Activated effector memory CD4-positive, alpha-beta T cell treated with anti-CD3 and anti-CD28 coated beads, Interleukin-2, amount 50 U/mL, for 16 hours (primary cell): ENCODE results near the gene SPINDOC.

Experiments
- DNase-seq: peaks from one replicate; pipeline ENCODE4 v3.0.0-alpha.2; 2020

SPINDOC gene

DNA sequence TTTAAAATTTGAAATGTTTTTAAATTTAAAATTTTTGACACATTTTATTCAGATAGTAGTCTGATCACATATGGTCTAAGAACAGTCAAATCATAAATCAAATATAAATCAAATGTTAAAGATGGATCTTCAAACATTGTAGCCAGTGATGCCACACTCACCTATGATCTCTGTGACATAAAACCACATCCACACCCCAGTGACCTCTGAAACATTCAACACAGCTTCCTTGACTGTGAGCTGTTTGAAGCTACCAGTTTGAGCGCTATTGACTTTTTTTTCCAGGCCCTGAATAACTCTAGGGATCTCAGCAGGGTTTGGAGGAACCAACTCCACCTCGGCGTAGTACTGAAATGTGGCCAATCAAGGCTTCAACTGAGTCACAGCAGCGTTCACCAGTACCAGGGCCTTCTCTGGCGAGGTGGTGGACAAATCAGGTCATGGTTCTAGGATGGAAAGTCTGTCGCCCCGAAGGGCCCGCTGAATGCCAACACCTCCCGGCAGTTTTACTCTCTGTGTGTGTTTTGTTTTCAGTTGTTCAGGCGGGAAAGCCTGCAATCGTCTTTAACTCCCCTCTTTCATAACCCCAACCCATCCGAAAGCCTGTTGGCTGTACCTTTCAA lies 21.4 kb downstream of the SPINDOC start:
- no peak for DNase-seq

DNA sequence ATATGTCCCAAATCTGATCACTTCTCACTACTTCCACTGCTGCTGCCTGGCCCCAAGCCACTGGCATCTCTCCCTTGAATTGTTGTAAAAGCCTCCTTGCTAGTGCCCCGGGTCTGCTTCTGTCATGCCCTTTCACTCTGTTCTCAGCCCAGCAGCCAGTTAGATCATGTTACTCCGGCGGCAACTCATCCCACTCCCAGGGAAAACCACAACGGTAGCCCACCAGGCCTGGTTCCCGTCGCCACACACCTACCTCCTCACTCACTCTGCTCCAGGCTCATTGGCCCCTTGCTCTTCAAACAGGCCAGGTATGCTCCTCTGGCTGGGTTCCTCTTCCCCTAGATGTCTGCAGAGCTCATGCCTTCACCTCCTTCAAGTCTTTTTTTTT lies 21.9 kb downstream of the SPINDOC start:
- DNase-seq = no peak

DNA sequence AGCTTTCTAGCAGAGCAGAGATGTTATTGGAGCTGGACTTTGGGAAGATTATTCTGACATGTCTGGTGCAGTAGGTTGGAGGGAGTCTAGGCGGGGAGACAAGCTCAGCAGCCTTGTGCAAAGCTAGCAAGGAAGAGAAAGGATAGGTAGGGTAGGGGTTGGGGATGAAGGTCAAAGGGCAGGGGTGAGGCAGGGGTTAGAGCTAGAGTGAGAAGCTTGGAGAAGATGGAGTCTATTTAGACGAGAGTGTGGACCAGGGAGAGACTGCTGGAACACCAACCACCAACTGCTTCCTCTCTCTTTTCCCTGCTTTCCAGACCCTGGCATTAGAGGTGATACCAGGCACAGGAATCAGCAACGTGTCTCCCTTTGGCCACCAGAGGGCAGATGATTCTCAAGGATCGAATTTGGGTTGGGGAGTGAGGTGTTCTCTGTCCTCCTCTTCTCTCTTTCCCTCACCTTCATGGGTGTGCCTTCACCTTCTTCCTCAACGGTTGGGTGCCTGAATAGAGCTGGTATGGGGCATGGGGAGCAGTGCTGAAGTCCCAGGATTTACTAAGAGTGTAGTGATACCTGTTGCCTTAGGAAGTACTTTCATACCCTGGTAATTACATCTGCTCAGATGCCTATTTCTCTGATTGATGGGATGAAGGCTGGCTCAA lies 23.9 kb downstream of the SPINDOC start:
- peak; percentile 90 for DNase-seq

DNA sequence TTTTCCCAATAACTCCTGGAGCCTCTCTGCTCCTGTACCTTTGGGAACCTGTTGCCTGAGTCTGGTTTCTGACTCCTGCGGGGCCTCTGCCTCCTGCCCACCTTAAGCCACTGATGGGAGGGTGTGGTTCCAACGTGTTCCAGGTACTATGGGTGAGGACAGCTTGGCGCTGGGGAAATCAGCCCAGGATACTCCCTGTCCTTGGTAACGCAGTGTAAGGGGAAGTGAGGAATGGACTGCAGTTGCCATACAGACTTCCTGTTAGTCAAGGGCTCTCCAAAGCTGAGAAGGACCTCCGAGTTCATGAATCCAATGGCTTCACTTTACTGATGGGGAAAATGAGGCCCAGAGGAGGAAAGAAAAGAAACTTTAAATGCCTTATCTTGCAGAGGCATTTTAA lies 24.5 kb downstream of the SPINDOC start:
- no peak for DNase-seq

DNA sequence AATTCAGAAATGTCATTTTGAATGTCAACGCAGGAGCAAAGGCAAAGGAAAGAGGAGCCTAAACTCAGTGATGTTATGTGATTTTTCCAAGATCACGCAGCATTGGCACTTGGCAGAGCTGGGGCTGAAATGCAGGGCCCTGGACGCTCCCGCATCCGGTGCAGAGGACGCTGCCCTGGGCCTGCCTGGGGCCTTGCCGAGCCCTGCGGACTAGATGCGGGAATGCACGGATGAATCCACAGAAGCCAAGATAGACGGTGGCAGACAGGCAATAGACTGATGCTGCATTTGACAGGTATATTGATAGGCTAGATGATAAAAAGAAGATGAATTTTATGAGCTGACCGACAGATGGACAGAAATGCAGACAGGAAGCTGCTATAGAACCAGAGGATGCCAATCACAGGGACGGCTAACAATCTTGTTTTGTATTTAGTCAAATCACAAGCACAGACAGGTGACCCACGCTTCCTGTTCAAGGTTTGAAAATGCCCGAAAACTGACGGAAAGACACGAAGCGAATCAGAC lies 25.0 kb downstream of the SPINDOC start:
- no peak for DNase-seq

DNA sequence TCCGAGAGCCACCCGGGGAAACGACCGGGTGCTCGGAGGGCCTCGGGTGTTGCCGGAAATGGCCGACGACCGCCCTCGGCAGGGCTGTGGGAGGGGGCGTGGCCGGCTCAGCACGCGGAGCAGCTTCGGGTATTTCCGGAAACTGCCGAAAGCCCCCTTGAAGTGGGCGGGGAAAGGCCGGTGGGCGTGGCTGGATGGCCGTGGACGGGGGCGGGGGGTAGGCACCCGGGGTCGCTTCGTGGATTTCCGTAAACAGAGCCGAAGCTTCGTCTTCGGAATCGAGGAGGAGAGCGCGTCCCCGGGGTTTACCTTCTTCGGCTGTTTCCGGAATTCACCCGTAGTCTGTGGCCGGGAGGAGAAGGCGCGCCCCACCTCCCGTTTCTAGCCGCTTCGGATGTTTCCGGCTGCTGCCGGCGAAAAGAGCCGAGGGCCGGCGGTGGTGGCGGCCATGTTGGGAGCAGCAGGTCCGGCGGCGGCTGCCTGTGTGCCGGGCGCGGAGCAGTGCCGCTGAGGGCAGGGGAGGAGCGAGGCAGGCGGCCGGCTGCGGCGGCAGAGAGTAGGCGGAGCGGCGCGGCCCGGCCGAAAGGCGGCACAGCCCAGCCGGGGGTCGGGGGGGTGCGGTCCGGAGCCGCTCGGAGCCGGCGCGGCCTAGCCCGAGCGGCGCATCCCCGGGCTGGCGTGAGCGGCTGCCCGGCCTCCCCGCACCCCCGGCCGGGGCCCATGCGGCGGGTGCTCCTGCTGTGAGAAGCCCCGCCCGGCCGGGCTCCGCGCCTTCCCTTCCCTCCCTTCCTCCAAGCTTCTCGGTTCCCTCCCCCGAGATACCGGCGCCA lies 25.6 kb downstream of the SPINDOC start, which contains the start of gene MARK2:
TSS of gene MARK2 (plus strand) at position 433 of the 830 bp plus-strand sequence. CDS start at position 830, 397 bp downstream.
- peak; percentile 100 for DNase-seq

DNA sequence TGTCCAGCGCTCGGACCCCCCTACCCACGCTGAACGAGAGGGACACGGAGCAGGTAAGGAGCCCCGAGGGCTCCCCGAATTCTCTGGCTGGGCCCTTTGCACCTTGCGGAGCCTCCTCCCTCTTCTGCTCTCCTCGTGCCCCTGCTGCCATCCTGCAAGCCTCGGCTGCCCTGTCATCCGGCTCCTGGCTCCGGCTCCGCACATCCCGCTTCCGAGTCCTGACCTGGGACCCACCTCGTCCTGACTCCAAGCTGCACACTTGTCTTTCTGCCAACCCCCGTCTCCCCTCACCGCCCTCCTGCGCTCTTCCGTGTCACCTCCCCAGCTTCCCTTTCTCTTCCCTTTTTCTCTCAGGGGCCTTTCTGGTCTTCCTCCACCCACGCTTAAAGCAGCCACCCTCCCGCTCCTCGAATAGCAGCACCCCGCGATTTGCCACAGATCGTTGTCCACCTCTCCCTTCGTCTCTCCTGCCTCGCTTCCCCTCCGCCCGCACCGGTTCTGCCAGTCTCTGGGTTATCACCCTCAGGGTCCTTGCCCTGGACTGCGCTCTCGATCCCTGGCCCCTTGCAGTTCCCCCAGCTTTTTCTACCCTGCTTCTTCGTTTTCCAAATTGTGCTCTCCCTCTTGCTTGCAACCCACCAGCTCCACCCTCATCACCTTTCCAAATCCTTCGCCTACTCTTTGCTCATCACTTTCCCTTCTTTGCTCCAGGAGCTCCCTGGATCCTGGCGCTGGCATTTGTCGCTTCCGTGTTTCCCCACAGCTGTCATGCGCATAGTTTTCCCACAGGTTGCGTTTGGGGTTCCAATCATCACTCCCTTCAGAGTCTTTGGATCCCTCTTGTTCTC lies 26.5 kb downstream of the SPINDOC start:
- DNase-seq = peak; percentile 72

DNA sequence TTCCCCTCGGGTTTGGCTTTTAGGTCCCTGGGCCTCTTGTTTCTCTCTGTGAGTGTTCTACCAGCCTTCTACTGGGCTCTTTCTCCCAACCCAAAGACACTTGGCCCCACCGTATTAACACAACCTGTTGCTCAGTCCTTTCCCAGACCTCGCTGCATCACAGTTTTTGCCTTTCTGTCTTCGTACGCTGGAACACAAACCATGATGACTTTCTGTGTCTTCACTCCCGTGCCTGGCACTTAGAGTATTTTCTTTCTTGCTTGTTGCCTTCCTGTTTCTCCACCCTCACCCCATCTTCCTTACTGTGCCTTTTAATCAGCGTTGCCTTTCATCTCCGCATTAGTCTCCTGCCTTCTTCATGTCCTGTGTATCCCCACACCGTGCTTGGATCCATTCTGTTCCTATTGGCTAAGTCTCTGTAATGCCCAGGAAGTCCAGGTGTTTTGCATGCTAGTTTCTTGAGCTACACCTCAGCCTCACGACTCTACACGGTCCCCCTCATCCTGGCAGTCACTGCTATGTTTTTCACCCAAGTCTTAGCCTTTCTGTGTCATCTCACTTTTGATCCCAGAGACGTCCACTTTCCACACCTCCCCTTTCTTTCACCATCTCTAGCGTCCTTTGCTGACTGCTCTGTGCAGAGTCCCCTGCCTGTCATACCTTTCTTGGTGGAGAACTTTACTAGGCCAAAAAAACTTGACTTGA lies 27.3 kb downstream of the SPINDOC start:
- DNase-seq = no peak

DNA sequence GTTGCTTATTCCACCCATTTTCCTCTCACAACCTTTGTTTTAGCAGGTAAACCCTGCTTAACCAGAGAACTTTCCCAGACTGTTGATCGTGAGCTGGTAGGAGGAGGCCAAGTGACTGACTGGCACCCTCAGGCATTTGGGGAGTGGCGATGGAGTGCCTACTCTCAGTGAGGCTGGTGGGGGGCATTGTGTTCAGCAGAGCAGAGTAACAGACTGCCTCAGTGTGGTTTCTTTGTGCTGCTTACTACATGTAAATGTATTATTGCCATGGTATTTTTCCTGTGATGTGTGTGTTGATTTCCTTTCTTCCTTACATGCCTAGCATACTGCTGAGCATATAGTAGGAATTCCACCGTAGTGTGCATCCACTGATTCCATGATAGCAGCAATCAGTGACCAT lies 28.3 kb downstream of the SPINDOC start:
- DNase-seq = no peak

DNA sequence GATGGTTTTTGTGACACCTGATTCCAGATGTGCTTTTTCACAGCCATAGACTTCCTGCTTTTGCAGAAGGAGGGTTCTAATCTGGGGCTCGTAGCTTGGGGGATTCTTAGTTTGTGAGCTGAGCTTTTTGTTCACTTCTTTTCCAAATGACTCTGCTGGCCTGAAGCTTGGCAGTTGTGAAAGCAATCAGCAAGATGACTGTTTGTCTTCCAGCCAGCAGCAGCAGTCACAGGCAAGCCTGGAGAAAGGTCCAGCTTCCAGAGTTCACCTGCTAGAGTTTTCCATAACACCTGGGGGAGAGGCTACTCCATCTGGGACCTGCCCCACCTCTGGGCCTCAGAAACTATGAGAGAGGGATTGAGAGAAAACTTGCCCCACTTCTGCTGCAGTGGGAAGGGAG lies 29.8 kb downstream of the SPINDOC start:
- no peak for DNase-seq

DNA sequence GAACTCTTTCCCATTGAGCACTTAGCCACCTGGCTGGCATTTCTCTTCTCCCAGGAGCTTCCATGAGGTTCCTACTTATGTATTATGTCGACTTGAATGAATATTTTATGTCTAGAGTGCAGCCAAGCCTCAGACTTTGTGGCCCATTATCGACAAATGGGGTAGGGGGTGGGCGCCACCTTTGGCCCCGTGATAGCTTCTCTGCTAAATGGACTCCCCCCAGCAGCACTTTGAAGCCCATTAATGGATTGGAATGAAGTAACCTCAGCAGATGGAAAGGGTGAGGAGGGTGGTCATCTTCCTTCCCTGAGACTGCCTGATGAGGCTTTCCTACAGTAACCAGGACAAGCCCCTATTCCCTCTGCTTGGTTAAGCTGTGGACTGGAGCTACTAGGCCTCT lies 31.6 kb downstream of the SPINDOC start:
- no peak for DNase-seq

DNA sequence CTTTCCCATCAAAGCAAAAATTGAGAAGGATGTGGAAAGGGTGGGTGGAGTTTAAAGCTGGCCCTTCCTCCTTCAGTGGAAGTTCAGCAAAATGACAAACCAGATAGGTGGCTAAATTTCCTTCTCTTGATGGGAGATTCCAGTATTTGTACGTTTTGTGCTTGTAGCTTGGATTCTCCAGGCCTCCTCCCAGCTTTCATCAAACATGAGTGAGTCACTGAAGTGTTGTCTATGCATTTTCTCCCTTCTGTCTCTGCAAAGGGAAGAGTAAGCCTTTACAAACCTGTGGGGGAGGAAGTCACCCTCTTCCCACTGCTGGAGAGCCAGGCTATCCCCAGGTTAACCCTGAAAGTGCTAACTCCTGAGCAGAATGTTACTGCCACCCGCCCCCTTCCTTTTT lies 32.0 kb downstream of the SPINDOC start:
- no peak for DNase-seq

DNA sequence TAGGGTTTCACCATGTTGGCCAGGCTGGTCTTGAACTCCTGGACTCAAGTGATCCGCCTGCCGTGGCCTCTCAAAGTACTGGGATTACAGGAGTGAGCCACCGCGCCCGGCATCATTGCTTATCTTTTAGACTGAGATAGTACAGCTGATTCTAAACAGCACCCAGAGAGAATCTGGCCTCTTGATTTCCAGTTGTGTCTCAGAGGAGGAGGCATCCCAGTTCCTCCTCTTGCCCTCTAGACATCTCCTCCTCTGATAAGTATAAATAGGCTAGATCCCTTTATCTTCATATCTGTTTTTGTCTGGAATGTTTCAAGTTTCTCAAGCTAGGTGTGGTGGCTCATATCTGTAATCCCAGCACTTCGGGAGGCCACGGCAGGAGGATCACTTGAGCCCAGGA lies 32.7 kb downstream of the SPINDOC start:
- DNase-seq = no peak

DNA sequence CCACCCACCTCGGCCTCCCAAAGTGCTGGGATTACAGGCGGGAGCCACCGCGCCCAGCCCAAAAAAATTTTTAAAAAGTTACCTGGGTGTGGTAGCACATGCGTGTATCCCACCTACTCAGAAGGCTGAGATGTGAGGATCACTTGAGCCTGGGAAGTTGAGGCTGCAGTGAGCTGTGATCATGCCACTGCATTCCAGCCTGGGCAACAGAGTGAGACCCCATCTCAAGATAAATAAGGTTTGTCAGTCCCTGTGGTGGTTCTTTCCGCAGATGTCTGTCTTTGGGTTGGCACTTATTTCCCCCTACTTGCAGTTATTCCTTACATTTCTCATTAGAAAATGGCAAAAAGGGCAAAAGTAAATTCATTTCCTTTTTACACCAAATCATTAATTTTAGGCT lies 33.6 kb downstream of the SPINDOC start:
- no peak for DNase-seq

DNA sequence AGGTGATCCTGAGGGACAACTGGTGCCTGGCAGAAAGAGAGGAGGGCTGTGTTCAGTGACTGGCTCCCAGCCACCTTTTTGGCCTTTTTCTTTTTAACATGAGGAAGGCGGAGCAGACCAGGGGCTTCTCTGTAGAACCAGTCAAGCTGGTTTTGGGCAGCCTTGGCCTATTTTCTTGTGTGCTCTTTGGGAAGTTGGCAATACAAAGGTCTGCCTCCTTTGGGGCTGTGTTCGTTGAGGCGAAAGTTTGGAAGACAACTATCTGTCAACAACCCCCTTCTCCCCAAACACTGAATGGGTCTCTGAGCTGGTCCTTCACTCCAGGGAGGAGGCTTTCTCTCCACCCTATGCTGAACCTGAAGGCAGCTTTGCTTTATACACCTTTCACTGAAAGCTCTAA lies 34.1 kb downstream of the SPINDOC start:
- DNase-seq = no peak

DNA sequence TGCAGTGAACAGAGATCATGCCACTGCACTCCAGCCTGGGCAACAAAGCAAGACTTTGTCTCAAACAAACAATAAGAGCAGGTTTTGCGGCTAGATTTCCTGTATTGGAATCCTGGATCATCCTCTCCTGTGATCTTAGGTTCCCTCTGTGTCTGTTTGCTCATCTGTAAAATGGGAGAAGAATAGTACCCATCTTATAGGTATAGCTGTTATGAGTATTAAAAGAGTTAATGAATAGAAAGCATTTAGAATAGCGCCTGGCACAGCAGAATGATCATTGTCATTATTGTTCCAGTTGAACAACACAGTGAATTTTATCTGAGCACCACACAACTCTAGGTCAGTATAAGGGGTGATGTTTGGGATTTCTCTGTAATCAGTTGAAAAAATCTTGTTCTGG lies 36.4 kb downstream of the SPINDOC start:
- DNase-seq = no peak

DNA sequence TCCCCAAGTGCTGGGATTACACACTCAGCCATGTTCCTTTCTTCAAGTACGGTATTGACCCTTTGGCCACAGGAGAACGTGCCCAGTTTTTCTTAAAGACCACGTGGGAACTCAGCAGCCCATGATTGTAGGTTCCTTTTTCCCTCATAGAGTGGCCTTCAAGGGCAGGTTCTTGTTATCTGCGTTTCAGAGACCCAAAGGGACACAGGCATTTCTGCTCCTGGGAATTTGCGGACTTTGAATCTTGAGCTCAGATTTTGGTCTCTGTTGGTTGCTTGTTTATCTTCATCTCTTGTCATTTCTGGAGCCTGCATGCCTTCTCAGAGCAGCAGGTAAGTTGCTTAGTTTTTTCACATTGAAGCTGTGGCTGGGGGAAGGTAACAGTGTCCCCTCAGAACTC lies 37.7 kb downstream of the SPINDOC start:
- DNase-seq = no peak

DNA sequence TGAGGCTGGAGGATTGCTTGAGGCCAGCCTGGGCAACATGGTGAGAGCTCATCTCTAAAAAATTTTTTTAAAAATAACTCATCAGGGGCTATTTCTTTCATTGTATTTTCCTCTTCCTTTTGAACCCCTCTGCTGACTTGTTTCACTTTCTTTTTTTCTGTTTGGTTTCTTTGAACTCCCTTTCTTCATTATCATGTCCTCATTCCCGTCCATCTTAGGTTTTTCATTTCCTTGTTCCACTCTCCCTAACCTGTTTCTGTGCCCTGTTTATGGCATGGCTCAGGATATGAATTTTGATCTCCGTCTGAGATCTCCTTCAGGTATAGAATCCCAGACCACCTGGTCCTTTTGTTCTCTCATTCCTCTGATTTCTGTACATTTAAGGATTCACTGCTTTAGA lies 38.1 kb downstream of the SPINDOC start:
- no peak for DNase-seq

DNA sequence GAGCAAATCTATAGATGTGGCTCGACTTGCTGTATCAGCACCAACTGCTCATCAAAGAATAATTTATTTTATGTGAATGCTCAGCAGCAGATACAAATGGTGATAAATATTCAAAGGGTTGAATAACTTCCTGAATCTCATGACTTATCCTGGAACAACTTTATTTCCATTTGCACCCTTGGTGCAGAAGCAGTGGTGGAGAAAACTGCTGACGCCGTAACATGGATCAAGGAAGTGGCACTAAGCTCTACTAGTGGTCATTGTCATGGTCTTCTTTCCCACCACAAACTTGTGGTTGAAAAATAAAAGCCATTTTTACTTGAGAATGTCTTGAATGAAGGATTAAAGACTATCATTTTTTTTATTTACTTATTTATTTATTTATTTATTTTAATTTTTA lies 40.2 kb downstream of the SPINDOC start:
- no peak for DNase-seq

DNA sequence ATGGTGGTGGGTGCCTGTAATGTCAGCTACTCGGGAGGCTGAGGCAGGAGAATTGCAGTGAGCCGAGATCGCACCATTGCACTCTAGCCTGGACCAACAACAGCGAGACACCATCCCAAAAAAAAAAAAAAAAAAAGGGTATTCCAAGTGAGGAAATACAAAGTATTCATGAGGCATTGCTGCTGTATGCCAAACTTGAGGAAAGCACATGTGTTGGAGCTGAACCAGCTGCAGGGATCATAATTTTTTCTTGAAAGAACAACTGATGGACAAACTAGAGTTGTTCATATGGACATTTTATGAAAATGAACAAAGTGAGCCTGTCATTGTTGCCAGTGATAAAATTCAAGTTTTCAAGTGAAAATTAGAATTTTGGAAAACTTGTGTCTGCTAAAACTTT lies 41.4 kb downstream of the SPINDOC start:
- no peak for DNase-seq

DNA sequence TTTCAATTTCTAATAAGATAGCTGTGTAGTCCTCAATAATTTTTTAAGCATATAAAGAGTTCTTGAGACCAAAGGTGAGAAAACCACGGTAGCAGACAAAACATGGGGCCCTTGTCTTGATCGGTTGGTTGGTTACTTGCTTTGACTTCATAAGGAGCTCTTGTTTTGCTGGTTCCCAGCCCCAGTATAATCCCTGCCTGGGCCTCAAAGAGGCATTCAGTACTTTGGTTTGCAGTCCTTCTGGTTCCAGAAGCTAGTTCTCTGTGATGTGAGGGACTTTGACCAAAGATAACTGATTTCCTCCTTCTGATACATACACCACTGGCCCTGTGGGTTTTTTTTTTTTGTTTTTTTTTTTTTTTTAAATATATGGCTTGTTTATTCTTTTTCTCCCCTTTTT lies 42.7 kb downstream of the SPINDOC start:
- no peak for DNase-seq
